GM10248 (cell line): ENCODE results near the gene STK39.
"Not testable (repeated sequence)": the region's sequence is repeated elsewhere in the genome, so short reads cannot be mapped to it uniquely, and the experiment has no call there.

Experiments used
- CTCF ChIA-PET: fragments of 300-600 bp; sonication (Branson Sonifier 250); formaldehyde crosslinking; extraction: SDS; loops from one replicate; lab custom pipeline; 2021; ENCODE audit warnings: antibody characterized with exemption; lab: Yijun Ruan, JAX
- POLR2A ChIA-PET: fragments of 350-650 bp; sonication (Branson Sonifier 250); formaldehyde crosslinking; extraction: SDS; loops from one replicate; lab custom pipeline; 2020; ENCODE audit warnings: antibody characterized with exemption; lab: Yijun Ruan, JAX
- DNase-seq: peaks from one replicate; pipeline ENCODE4 v3.0.0; 2012; ENCODE audit errors: extremely low spot score
- TF ChIP-seq, protein P1 (sequence below): IDR thresholded peaks from 2 replicates; pipeline ENCODE4 v1.5.1; 2012; ENCODE audit warnings: mild to moderate bottlenecking, low read depth; ENCODE audit errors: extremely low read depth, missing control alignments, control extremely low read depth

Gene STK39

GRCh38 chr2:168052773-168053172, 194.6 kb downstream of the STK39 start:
- TF ChIP-seq, protein P1, sequence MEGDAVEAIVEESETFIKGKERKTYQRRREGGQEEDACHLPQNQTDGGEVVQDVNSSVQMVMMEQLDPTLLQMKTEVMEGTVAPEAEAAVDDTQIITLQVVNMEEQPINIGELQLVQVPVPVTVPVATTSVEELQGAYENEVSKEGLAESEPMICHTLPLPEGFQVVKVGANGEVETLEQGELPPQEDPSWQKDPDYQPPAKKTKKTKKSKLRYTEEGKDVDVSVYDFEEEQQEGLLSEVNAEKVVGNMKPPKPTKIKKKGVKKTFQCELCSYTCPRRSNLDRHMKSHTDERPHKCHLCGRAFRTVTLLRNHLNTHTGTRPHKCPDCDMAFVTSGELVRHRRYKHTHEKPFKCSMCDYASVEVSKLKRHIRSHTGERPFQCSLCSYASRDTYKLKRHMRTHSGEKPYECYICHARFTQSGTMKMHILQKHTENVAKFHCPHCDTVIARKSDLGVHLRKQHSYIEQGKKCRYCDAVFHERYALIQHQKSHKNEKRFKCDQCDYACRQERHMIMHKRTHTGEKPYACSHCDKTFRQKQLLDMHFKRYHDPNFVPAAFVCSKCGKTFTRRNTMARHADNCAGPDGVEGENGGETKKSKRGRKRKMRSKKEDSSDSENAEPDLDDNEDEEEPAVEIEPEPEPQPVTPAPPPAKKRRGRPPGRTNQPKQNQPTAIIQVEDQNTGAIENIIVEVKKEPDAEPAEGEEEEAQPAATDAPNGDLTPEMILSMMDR, result no peak
- CTCF ChIA-PET, result interaction anchor here (1.2 to 1.3 kb wide), 2 partner anchors 9 to 11 kb away, joined by 3 to 4 read pairs; no protein-coding TSS in a partner anchor
- DNase-seq, result no peak
- POLR2A ChIA-PET, result no interaction called here

- CTCF ChIA-PET, result interaction anchor here (1.1 kb wide), 1 partner anchor 68 kb away, joined by 4 read pairs; no protein-coding TSS in a partner anchor
- POLR2A ChIA-PET, result no interaction called here
These were observed 197.0 kb downstream of the STK39 start for GRCh38 chr2:168050377-168050776.

GRCh38 chr2:168049609-168050008, 197.8 kb downstream of the STK39 start:
- TF ChIP-seq, protein P1, result no peak

More at GRCh38 chr2:168050377-168050776, 197.0 kb downstream of the STK39 start:
- no peak for DNase-seq
- TF ChIP-seq, protein P1, result no peak

DNA sequence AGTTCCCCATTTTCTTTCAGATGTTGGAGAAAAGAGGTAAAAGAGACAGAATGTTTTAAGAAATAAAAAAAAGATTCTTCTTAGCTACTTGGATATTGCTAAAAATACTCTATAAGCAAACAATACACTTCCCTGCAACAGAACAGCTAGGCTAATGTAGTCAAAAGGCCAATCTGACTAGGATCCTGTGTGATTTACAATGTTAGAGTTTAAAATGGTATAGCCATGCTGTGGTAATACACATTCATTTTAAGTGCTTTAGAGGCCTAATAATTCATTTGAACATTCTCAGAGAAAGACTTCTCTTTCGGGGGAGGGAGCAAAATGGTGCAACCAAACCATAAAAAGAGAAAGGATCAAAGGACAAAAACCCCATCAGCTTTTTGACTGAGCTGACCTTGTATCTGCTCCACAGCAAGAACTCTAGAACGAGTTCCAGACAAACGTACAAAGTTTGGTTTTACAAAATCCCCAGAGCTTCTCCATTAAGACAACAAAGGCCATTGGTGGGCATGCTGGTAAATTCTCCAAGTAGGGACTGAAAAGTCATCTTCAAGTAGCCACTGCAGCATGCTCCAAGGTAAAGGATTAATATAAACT, 200.2 kb downstream of the STK39 start:
- no peak for DNase-seq
- ChIA-PET POLR2A (no interaction called here), CTCF (interaction anchor here (0.6 to 1.0 kb wide), 2 partner anchors 30 to 72 kb away, joined by 3 read pairs; no protein-coding TSS in a partner anchor)
- TF ChIP-seq, protein P1, result no peak

More at GRCh38 chr2:168049609-168050008, 197.8 kb downstream of the STK39 start:
- DNase-seq, result no peak
- ChIA-PET CTCF (interaction anchor here (1.1 to 1.3 kb wide), 2 partner anchors 40 to 69 kb away, joined by 4 read pairs; no protein-coding TSS in a partner anchor), POLR2A (no interaction called here)

- no peak for DNase-seq
- TF ChIP-seq, protein P1, result no peak
- CTCF ChIA-PET, result interaction anchor here (1.4 kb wide), 1 partner anchor 27 kb away, joined by 3 read pairs; no protein-coding TSS in a partner anchor
- POLR2A ChIA-PET, result no interaction called here
These were observed 202.8 kb downstream of the STK39 start for GRCh38 chr2:168044579-168044978.

DNA sequence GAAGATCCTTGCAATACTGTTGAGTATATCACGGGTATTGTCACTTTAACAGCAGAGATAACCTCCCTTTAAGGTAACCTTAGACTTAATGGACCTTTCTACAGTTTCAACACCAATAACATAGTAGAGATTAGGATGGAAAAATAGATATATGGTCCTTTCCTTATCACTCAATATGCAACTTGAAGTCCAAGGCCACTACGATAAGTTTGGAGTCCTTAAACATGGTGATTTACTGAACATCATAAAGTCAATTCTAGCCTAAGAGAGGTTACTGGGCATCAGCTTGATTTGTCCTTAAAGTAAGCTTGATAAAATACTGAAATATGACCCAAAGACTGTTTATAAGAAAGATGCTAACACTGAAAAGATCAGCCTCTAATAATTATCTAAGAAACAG, 203.2 kb downstream of the STK39 start:
- ChIA-PET CTCF (interaction anchor here (1.1 to 1.4 kb wide), 2 partner anchors 9 to 27 kb away, joined by 3 read pairs; no protein-coding TSS in a partner anchor), POLR2A (no interaction called here)
- TF ChIP-seq, protein P1, result no peak
- DNase-seq, result no peak

DNA sequence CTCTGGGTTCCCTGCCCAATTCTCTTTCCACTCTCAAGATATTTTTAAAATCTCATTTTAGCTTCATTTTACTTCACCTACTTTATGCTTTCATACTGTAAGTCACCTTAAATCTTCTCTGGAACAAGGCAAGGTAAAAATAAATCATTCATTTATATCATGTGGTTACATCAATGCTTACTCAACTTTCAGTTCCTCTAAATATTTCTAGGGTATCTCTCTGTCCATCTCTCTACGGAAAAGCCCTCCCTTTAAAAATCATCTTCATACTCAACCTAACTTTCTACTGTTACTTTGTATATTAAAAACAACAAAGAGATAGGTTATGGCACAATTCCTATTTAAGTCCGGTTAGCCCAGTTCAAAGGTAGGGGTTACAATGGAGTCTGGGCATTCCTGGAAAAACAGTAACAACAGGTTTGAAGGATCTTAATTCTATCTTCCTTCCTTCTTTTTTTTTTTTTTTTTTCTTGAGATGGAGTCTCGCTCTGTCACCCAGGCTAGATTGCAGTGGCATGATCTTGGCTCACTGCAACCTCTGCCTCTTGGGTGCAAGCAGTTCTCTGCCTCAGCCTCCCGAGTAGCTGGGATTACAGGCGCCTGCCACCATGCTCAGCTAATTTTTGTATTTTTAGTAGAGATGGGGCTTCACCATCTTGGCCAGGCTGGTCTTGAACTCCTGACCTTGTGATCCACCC, 205.1 kb downstream of the STK39 start:
- peak; percentile 30 for DNase-seq
- CTCF ChIA-PET, result interaction anchor here (1.5 kb wide), 1 partner anchor 10 kb away, joined by 4 read pairs; no protein-coding TSS in a partner anchor
- POLR2A ChIA-PET, result not testable (repeated sequence)
